HCT116 (cell line): ENCODE measurements around the gene PKP2. TPM values are rescaled to one million over a fixed set of nuclear protein-coding genes. Genes with fewer than 3 reads are reported as not detected.

ENCODE experiments used
- ATAC-seq: fragments of 200-7000 bp; cut with Tn5 transposase; 2 replicates; pipeline ENCODE4 v1.9.1; 2020; ENCODE audit warnings: mild to moderate bottlenecking, moderate library complexity
- BruUV-seq: library from RNA; stranded (reverse); fragments of 400-500 nt; replicated peaks from 2 replicates; lab custom pipeline; 2021; lab: Mats Ljungman, UMichigan
- CTCF ChIA-PET: fragments of 300-600 bp; sonication (Branson Sonifier 250); formaldehyde crosslinking; loops from one replicate; lab custom pipeline; 2021; ENCODE audit warnings: antibody characterized with exemption; lab: Charles Lee
- POLR2A ChIA-PET: fragments of 300-600, 350-600 bp; sonication (Branson Sonifier 250); formaldehyde crosslinking; loops from one replicate; lab custom pipeline; 2021; ENCODE audit warnings: antibody characterized with exemption; lab: Charles Lee
- RAD21 ChIA-PET, 2 experiments: fragments of 300-600 bp; sonication (Branson Sonifier 250); formaldehyde crosslinking; loops; one replicate each; lab custom pipeline; 2023; ENCODE audit warnings: low total read pairs in 2 of 2; ENCODE audit not compliant: uncharacterized antibody in 2 of 2, unreplicated experiment in 2 of 2, low non-redundant PET in 1 of 2; lab: Charles Lee
- DNase-seq: peaks from one replicate; pipeline ENCODE4 v3.0.0-alpha.2; 2010; ENCODE audit warnings: low read depth, low spot score
- H2AFZ ChIP-seq: fragments of 200-600 bp; shearing (Covaris generic), sonication (generic); 2 replicates; pipeline ENCODE4 v1.6.1; 2017; ENCODE audit warnings: low read depth, mixed run types, mixed read lengths, antibody characterized with exemption, low read length; ENCODE audit not compliant: poor library complexity, severe bottlenecking
- H3K27ac ChIP-seq: 2 replicates; pipeline ENCODE4 v1.5.1; 2012; ENCODE audit warnings: low read depth, low read length
- H3K27me3 ChIP-seq: fragments of 200-600 bp; sonication (generic); 2 replicates; pipeline ENCODE4 v1.6.1; 2016; ENCODE audit warnings: mixed run types, low read length, mixed read lengths; ENCODE audit not compliant: insufficient read depth
- H3K36me3 ChIP-seq, 2 experiments: fragments of 200-500 bp in 1 of 2; fragments of 200-600 bp in 1 of 2; sonication (Bioruptor generic) in 1 of 2; sonication (generic) in 1 of 2; 2 replicates each; pipeline versions ENCODE4 v1.5.1 to v1.6.1; 2014 to 2016; ENCODE audit warnings: low read length in 2 of 2, inconsistent platforms in 1 of 2, mixed read lengths in 1 of 2, mixed run types in 1 of 2; ENCODE audit not compliant: insufficient read depth in 2 of 2, control insufficient read depth in 1 of 2
- H3K4me1 ChIP-seq, 2 experiments: fragments of 200-600 bp in 1 of 2; sonication (generic) in 1 of 2; 2 replicates each; pipeline versions ENCODE4 v1.5.1 to v1.6.1; 2012 to 2017; ENCODE audit warnings: low read length in 2 of 2, inconsistent platforms in 1 of 2, mild to moderate bottlenecking in 1 of 2, mixed read lengths in 1 of 2, mixed run types in 1 of 2, moderate library complexity in 1 of 2; ENCODE audit not compliant: insufficient read depth in 2 of 2, control insufficient read depth in 1 of 2
- H3K4me2 ChIP-seq: fragments of 200-600 bp; sonication (generic); 2 replicates; pipeline ENCODE4 v1.6.1; 2017; ENCODE audit warnings: mixed run types, low read length, mixed read lengths
- H3K4me3 ChIP-seq, 2 experiments: fragments of 200-600 bp in 1 of 2; sonication (generic) in 1 of 2; replicated peaks in 1 of 2; 2 replicates each; pipeline ENCODE4 v1.5.1; 2011 to 2016; ENCODE audit warnings: low read length in 2 of 2, control low read depth in 1 of 2, low read depth in 1 of 2, mild to moderate bottlenecking in 1 of 2, mixed read lengths in 1 of 2, mixed run types in 1 of 2
- H3K79me2 ChIP-seq: fragments of 200-600 bp; sonication (generic); 2 replicates; pipeline ENCODE4 v1.6.1; 2017; ENCODE audit warnings: mild to moderate bottlenecking, mixed run types, low read length, moderate library complexity, mixed read lengths; ENCODE audit not compliant: insufficient read depth
- H3K9ac ChIP-seq: fragments of 200-600 bp; sonication (generic); 2 replicates; pipeline ENCODE4 v1.6.1; 2016; ENCODE audit warnings: low read length, mixed read lengths
- H3K9me2 ChIP-seq: fragments of 200-600 bp; sonication (generic), shearing (Covaris generic); 2 replicates; pipeline ENCODE4 v1.6.1; 2017; ENCODE audit warnings: mixed run types, mild to moderate bottlenecking, moderate library complexity; ENCODE audit not compliant: insufficient read depth
- H3K9me3 ChIP-seq, 2 experiments: fragments of 200-500 bp in 1 of 2; fragments of 200-600 bp in 1 of 2; sonication (Bioruptor generic) in 1 of 2; sonication (generic) in 1 of 2; 2 replicates each; pipeline ENCODE4 v1.6.1; 2014 to 2017; ENCODE audit warnings: low read length in 2 of 2, mixed read lengths in 2 of 2, inconsistent platforms in 1 of 2, low read depth in 1 of 2, mild to moderate bottlenecking in 1 of 2, mixed run types in 1 of 2, moderate library complexity in 1 of 2; ENCODE audit not compliant: control insufficient read depth in 1 of 2, insufficient read depth in 1 of 2
- H4K20me1 ChIP-seq: fragments of 200-600 bp; sonication (generic), shearing (Covaris generic); 2 replicates; pipeline ENCODE4 v1.6.1; 2017; ENCODE audit warnings: mixed run types, mild to moderate bottlenecking, moderate library complexity; ENCODE audit not compliant: insufficient read depth
- CBX3 ChIP-seq: IDR thresholded peaks from 2 replicates; pipeline ENCODE4 v1.6.1; 2012; ENCODE audit warnings: low read depth
- CTCF ChIP-seq, 3 experiments: fragments of 200-600 bp in 1 of 3; sonication (generic) in 1 of 3; IDR thresholded peaks in 2 of 3; conservative IDR thresholded peaks in 1 of 3; 2 replicates each; pipeline ENCODE4 v1.5.1; 2012 to 2017; ENCODE audit warnings: low read depth in 2 of 3, low read length in 2 of 3, antibody characterized with exemption in 1 of 3, borderline replicate concordance in 1 of 3, control low read depth in 1 of 3, mild to moderate bottlenecking in 1 of 3, mixed read lengths in 1 of 3, mixed run types in 1 of 3, moderate library complexity in 1 of 3; ENCODE audit not compliant: insufficient read depth in 1 of 3
- EGR1 ChIP-seq: IDR thresholded peaks from 2 replicates; pipeline ENCODE4 v1.6.1; 2012; ENCODE audit warnings: low read depth
- ELF1 ChIP-seq: IDR thresholded peaks from 2 replicates; pipeline ENCODE4 v1.6.1; 2012; ENCODE audit warnings: low read depth, borderline replicate concordance
- EZH2phosphoT487 ChIP-seq: fragments of 200-600 bp; IDR thresholded peaks from 2 replicates; pipeline ENCODE4 v1.6.1; 2018; ENCODE audit warnings: antibody characterized with exemption, borderline replicate concordance
- FOSL1 ChIP-seq: IDR thresholded peaks from 2 replicates; pipeline ENCODE4 v1.6.1; 2012; ENCODE audit warnings: low read depth
- JUND ChIP-seq: IDR thresholded peaks from 2 replicates; pipeline ENCODE4 v1.6.1; 2012
- MAX ChIP-seq: IDR thresholded peaks from 2 replicates; pipeline ENCODE4 v1.6.1; 2012
- POLR2AphosphoS5 ChIP-seq: IDR thresholded peaks from 2 replicates; pipeline ENCODE4 v1.6.1; 2011; ENCODE audit warnings: mild to moderate bottlenecking, low read depth, low read length, moderate library complexity
- RAD21 ChIP-seq: IDR thresholded peaks from 2 replicates; pipeline ENCODE4 v1.6.1; 2012; ENCODE audit warnings: low read depth, mild to moderate bottlenecking
- SIN3A ChIP-seq: IDR thresholded peaks from 2 replicates; pipeline ENCODE4 v1.6.1; 2012; ENCODE audit warnings: low read depth
- TCF7L2 ChIP-seq: IDR thresholded peaks from 2 replicates; pipeline ENCODE4 v1.7.0; 2011; ENCODE audit warnings: borderline replicate concordance, inconsistent platforms; ENCODE audit not compliant: insufficient read depth, insufficient read length; ENCODE audit errors: extremely low read depth
- YY1 ChIP-seq: IDR thresholded peaks from 2 replicates; pipeline ENCODE4 v1.6.1; 2011; ENCODE audit warnings: low read length, low read depth, moderate library complexity, mild to moderate bottlenecking; ENCODE audit not compliant: insufficient replicate concordance; ENCODE audit errors: extremely low read depth
- ZBTB33 ChIP-seq: IDR thresholded peaks from 2 replicates; pipeline ENCODE4 v1.6.1; 2011; ENCODE audit warnings: mild to moderate bottlenecking, low read length, moderate library complexity; ENCODE audit not compliant: insufficient replicate concordance; ENCODE audit errors: extremely low read depth
- ZFX ChIP-seq: fragments of 450-650 bp; IDR thresholded peaks from 2 replicates; pipeline ENCODE4 v1.6.1; 2017
- intact Hi-C: fragments of 100-400 bp; cut with micrococcal nuclease; formaldehyde crosslinking; loops from 2 replicates; pipeline ENCODE4 v1.10.0; 2022
- total RNA-seq: library from RNA; stranded (reverse); gene quantifications from one replicate; pipeline ENCODE4 v1.2.1, GENCODE V29; 2021; ENCODE audit not compliant: unreplicated experiment

The PKP2 gene
- total RNA-seq, 1 experiment from 2014 or later, result 21.5 TPM

GRCh38 chr12:32755051-32755653, 141.4 kb downstream of the PKP2 start:
- no peaks in the 10 kb centered on the region for H3K9me3 ChIP-seq
- peak overlapping the region; percentile 98 to 99 for H3K4me3 ChIP-seq
- no peaks in the 10 kb centered on the region for H3K9me2 ChIP-seq
- DNase-seq (peak; percentile 66), ATAC-seq (peak; percentile 76)
- H2AFZ ChIP-seq, result peak overlapping the region; percentile 70
- H3K36me3 ChIP-seq, result peaks cover 8 to 26% of the 10 kb centered on the region in 2 experiments
- H3K79me2 ChIP-seq, result peaks cover 42% of the 10 kb centered on the region
- intact Hi-C loops, result loop anchor here (1.0 to 2.0 kb wide), 3 partner anchors 300 to 1102 kb away; no protein-coding TSS in a partner anchor
- H3K9ac ChIP-seq, result peak overlapping the region; percentile 98
- no peaks in the 10 kb centered on the region for H4K20me1 ChIP-seq
- POLR2A ChIA-PET, result interaction anchor here (0.9 to 1.9 kb wide), 10 partner anchors 10 to 1266 kb away, joined by 3 to 15 read pairs (median 4); partner anchors contain the start of genes ALG10, DNM1L and PKP2
- BruUV-seq, result TSS peak; percentile 38
- peaks cover 6 to 15% of the 10 kb centered on the region in 2 experiments; a peak in 2 of 4 replicates for H3K4me1 ChIP-seq
- H3K27me3 ChIP-seq, result no peaks in the 10 kb centered on the region
- TF ChIP-seq TCF7L2, result no peak
- TF ChIP-seq EGR1, result no peak
- TF ChIP-seq JUND, result no peak
- peak; percentile 68 for TF ChIP-seq ELF1
- TF ChIP-seq CBX3, result no peak
- TF ChIP-seq POLR2AphosphoS5, result peak; percentile 52; the same call in 1 of the 2 replicates
- peak; percentile 85 for TF ChIP-seq RAD21
- TF ChIP-seq EZH2phosphoT487, result no peak
- TF ChIP-seq ZBTB33, result peak; percentile 13
- TF ChIP-seq MAX, result peak; percentile 88
- no peak for TF ChIP-seq FOSL1
- peak; percentile 84 for TF ChIP-seq ZFX
- no peak; the same call in none of the 2 replicates for TF ChIP-seq SIN3A
- TF ChIP-seq CTCF (IDR thresholded peaks at IDR 0.05 in 2 of 3, conservative IDR thresholded peaks at IDR 0.05 in 1 of 3; ENCODE audit: borderline replicate concordance in 1 of 3, insufficient read depth in 1 of 3, low read depth in 2 of 3, low read length in 2 of 3), result peak; percentile 72 to 95 (median 82)
- peak; percentile 62 for TF ChIP-seq YY1
- peak overlapping the region; percentile 86 for H3K4me2 ChIP-seq
- peak overlapping the region; percentile 76 for H3K27ac ChIP-seq
- CTCF ChIA-PET, result interaction anchor here (0.6 to 3.8 kb wide), 36 partner anchors 9 to 1908 kb away, joined by 3 to 51 read pairs (median 4); partner anchors contain the start of genes ALG10 and PKP2
- RAD21 ChIA-PET, result interaction anchor here (0.7 to 1.6 kb wide), 9 partner anchors 137 to 1267 kb away, joined by 3 to 11 read pairs (median 4); partner anchors contain the start of gene ALG10 (in 2 of the 2)
